ENCODE data around the gene MET. TPM values are rescaled to one million over a fixed set of nuclear protein-coding genes. Genes with fewer than 3 reads are reported as not detected.

Gene MET
- total and polyA plus RNA-seq, 2 of the 13 experiments (the other 11 are each of a cell fraction or from before 2014, with no cell fraction given): 21.8 to 31.5 TPM

GRCh38 chr7:116713500-116713899 lies 41.5 kb downstream of the MET start (continued):
- TF ChIP-seq ATAD3A (CRISPR knock-in tag; IDR thresholded peaks at IDR 0.05) (no peak), ZBTB25 (CRISPR knock-in tag; IDR thresholded peaks at IDR 0.05) (no peak), NAIF1 (CRISPR knock-in tag; IDR thresholded peaks at IDR 0.05; ENCODE audit: borderline replicate concordance) (no peak), ZNF703 (CRISPR knock-in tag; IDR thresholded peaks at IDR 0.05; ENCODE audit: borderline replicate concordance) (no peak)

GRCh38 chr7:116713918-116714317 lies 41.9 kb downstream of the MET start:
- no peaks in the 10 kb centered on the region for H3K36me3 ChIP-seq (replicated peaks in 1 of 2; ENCODE audit: control insufficient read depth in 1 of 2, insufficient read depth in 2 of 2, low read length in 2 of 2)
- H3K4me2 ChIP-seq (ENCODE audit: low read depth, low read length): no peak overlapping the region
- TF ChIP-seq ZNF709 (CRISPR knock-in tag; IDR thresholded peaks at IDR 0.05): no peak
- no peak for TF ChIP-seq U2AF2 (IDR thresholded peaks at IDR 0.05; ENCODE audit: low read depth, low read length)
- ChIA-PET CTCF (ENCODE audit: low intra/inter-chr PET ratio, low total read pairs) (no interaction called here), POLR2A (no interaction called here)
- no peak overlapping the region for H3K9ac ChIP-seq (ENCODE audit: insufficient read depth, low read depth, low read length)
- H4K20me1 ChIP-seq (ENCODE audit: insufficient read depth, low read length): no peaks in the 10 kb centered on the region
- H3K27me3 ChIP-seq (ENCODE audit: control insufficient read depth in 1 of 2, insufficient read depth in 2 of 2, low read length in 2 of 2): no peaks in the 10 kb centered on the region
- H3K27ac ChIP-seq (ENCODE audit: extremely low read length, insufficient read depth, low read length): no peak overlapping the region
- peaks cover 4% of the 10 kb centered on the region for H3K79me2 ChIP-seq (ENCODE audit: insufficient read depth, low read length)
- FAIRE-seq (no peak), DNase-seq (ENCODE audit: low spot score) (no peak), ATAC-seq (no peak)
- no peaks in the 10 kb centered on the region for H3K9me3 ChIP-seq (ENCODE audit: low read length)
- no TSS peak for BruUV-seq (replicated peaks)
- no peak overlapping the region for H3K4me3 ChIP-seq (replicated peaks in 1 of 3; ENCODE audit: insufficient read depth in 1 of 3, low read depth in 2 of 3, low read length in 3 of 3)
- no peak overlapping the region for H2AFZ ChIP-seq (ENCODE audit: low read length)
- intact Hi-C loops (cut with micrococcal nuclease; ENCODE audit: unreplicated experiment) (no loop called here), in situ Hi-C loops (cut with HindIII; ENCODE audit: extremely low pct_ligation_motif_present, low pct_unique_long_range_greater_than_20kb) (no loop called here)
- H3K4me1 ChIP-seq (ENCODE audit: insufficient read depth, low read length): peaks cover 32% of the 10 kb centered on the region

GRCh38 chr7:116715077-116715476 lies 43.1 kb downstream of the MET start:
- POLR2A ChIA-PET: no interaction called here
- intact Hi-C loops (cut with micrococcal nuclease; ENCODE audit: unreplicated experiment): no loop called here
- no peaks in the 10 kb centered on the region for H4K20me1 ChIP-seq (ENCODE audit: insufficient read depth, low read length)
- no peaks in the 10 kb centered on the region for H3K36me3 ChIP-seq (replicated peaks in 1 of 2; ENCODE audit: control insufficient read depth in 1 of 2, insufficient read depth in 2 of 2, low read length in 2 of 2)
- no peaks in the 10 kb centered on the region for H3K27me3 ChIP-seq (ENCODE audit: control insufficient read depth in 1 of 2, insufficient read depth in 2 of 2, low read length in 2 of 2)
- DNase-seq (ENCODE audit: low spot score) (no peak), ATAC-seq (no peak), FAIRE-seq (no peak)
- H3K9me3 ChIP-seq (ENCODE audit: low read length): no peaks in the 10 kb centered on the region
- peaks cover 22% of the 10 kb centered on the region for H3K4me1 ChIP-seq (ENCODE audit: insufficient read depth, low read length)
- H3K4me2 ChIP-seq (ENCODE audit: low read depth, low read length): no peak overlapping the region
- no peak overlapping the region for H3K9ac ChIP-seq (ENCODE audit: insufficient read depth, low read depth, low read length)
- peaks cover 4% of the 10 kb centered on the region for H3K79me2 ChIP-seq (ENCODE audit: insufficient read depth, low read length)
- no peak overlapping the region for H3K27ac ChIP-seq (ENCODE audit: extremely low read length, insufficient read depth, low read length)
- no peak for TF ChIP-seq POGZ (CRISPR knock-in tag; IDR thresholded peaks at IDR 0.05)
- no peak for TF ChIP-seq TIGD3 (CRISPR knock-in tag; IDR thresholded peaks at IDR 0.05; ENCODE audit: borderline replicate concordance)
- no peak for TF ChIP-seq ZNF7 (CRISPR knock-in tag; IDR thresholded peaks at IDR 0.05)
- no peak for TF ChIP-seq PITX1 (CRISPR knock-in tag; IDR thresholded peaks at IDR 0.05)
- no TSS peak for BruUV-seq (replicated peaks)
- no peak overlapping the region for H3K4me3 ChIP-seq (replicated peaks in 1 of 3; ENCODE audit: insufficient read depth in 1 of 3, low read depth in 2 of 3, low read length in 3 of 3)
- in situ Hi-C loops (cut with HindIII; ENCODE audit: extremely low pct_ligation_motif_present, low pct_unique_long_range_greater_than_20kb): no loop called here
- CTCF ChIA-PET (ENCODE audit: low intra/inter-chr PET ratio, low total read pairs): no interaction called here
- no peak overlapping the region for H2AFZ ChIP-seq (ENCODE audit: low read length)

Data from HepG2 (cell line).